Activated T-helper 2 cell treated with anti-CD3 and anti-CD28 coated beads, Interferon-gamma antibody, Interleukin-2, Interleukin-4, amounts not matched to agents 10 μg/mL and 5 μg/mL and 100 μg/mL, durations not matched to agents 14 hours and 24 hours and 36 hours (primary cell): ENCODE data around the gene LONP2. TPM values are rescaled to one million over a fixed set of nuclear protein-coding genes. Genes with fewer than 3 reads are reported as not detected.

Experiments used
- total RNA-seq: library from RNA; stranded (reverse); gene quantifications from 2 replicates; pipeline ENCODE4 v1.2.3, GENCODE V29; 2022

Gene LONP2
- total RNA-seq, 1 donor from 2014 or later, result 54.2 TPM

Other genes with a start within 250 kb of the LONP2 start
- gene ABCC12, start 88.3 kb upstream of the LONP2 start, total RNA-seq, result not detected in 2 replicates
- 0.05 and 0.09 TPM in 2 replicates for gene ABCC11, start 3.2 kb downstream of the LONP2 start, total RNA-seq
- 16.2 and 17.0 TPM in 2 replicates for gene SIAH1, start 141.1 kb downstream of the LONP2 start, total RNA-seq